Skeletal muscle tissue (tissue), 4 donors: ENCODE data around the gene LAMA4. TPM values are rescaled to one million over a fixed set of nuclear protein-coding genes. Genes with fewer than 3 reads are reported as not detected.

Experiments used
- H3K27ac ChIP-seq: one replicate; pipeline ENCODE4 v1.7.0; 2013; ENCODE audit warnings: mild to moderate bottlenecking, low read depth, low read length, inconsistent platforms
- H3K27me3 ChIP-seq, 3 donors: one replicate each; pipeline ENCODE4 v1.7.0; 2013; ENCODE audit warnings: low read length in 3 of 3; ENCODE audit not compliant: control insufficient read depth in 3 of 3, insufficient read depth in 3 of 3
- H3K36me3 ChIP-seq, 3 donors: one replicate each; pipeline ENCODE4 v1.7.0; 2013; ENCODE audit warnings: low read length in 3 of 3; ENCODE audit not compliant: control insufficient read depth in 3 of 3, insufficient read depth in 3 of 3
- H3K4me1 ChIP-seq, 3 donors: one replicate each; pipeline ENCODE4 v1.7.0; 2013; ENCODE audit warnings: low read length in 3 of 3, mild to moderate bottlenecking in 3 of 3; ENCODE audit not compliant: control insufficient read depth in 3 of 3, insufficient read depth in 3 of 3
- H3K4me3 ChIP-seq, 3 donors: one replicate each; pipeline ENCODE4 v1.7.0; 2013; ENCODE audit warnings: low read length in 3 of 3
- H3K9ac ChIP-seq, 3 donors: one replicate each; pipeline ENCODE4 v1.7.0; 2013; ENCODE audit warnings: low read length in 3 of 3, mild to moderate bottlenecking in 3 of 3, moderate library complexity in 2 of 3, low read depth in 1 of 3
- H3K9me3 ChIP-seq, 3 donors: one replicate each; pipeline ENCODE4 v1.7.0; 2013; ENCODE audit warnings: low read length in 3 of 3; ENCODE audit not compliant: control insufficient read depth in 3 of 3
- total RNA-seq: library from RNA; depleted of rRNA; stranded (reverse); fragments of >200 nt; gene quantifications from one replicate; pipeline ENCODE4 v1.2.3, GENCODE V29; 2014
- donor health status: Osteomylitis.

The LAMA4 gene
- total RNA-seq, 1 donor from 2014 or later = 248 TPM

- Histone ChIP-seq H3K36me3 (peaks cover 6 to 29% (median 13%) of the 10 kb centered on the region in 3 donors), H3K4me3 (no peak overlapping the region), H3K27me3 (no peaks in the 10 kb centered on the region), H3K27ac (no peak overlapping the region), H3K4me1 (no peaks in the 10 kb centered on the region), H3K9me3 (no peaks in the 10 kb centered on the region), H3K9ac (no peak overlapping the region)
Measured at GRCh38 chr6:112145080-112145573, 109.2 kb downstream of the LAMA4 start.

GRCh38 chr6:112144145-112144926, 110.0 kb downstream of the LAMA4 start:
- Histone ChIP-seq H3K27me3 (no peaks in the 10 kb centered on the region), H3K4me3 (no peak overlapping the region), H3K9me3 (no peaks in the 10 kb centered on the region), H3K27ac (no peak overlapping the region), H3K36me3 (peaks cover 12 to 36% (median 13%) of the 10 kb centered on the region in 3 donors), H3K4me1 (no peaks in the 10 kb centered on the region), H3K9ac (no peak overlapping the region)

GRCh38 chr6:112141707-112142106, 112.7 kb downstream of the LAMA4 start:
- H3K9me3 ChIP-seq = no peaks in the 10 kb centered on the region
- H3K4me1 ChIP-seq = no peaks in the 10 kb centered on the region
- H3K4me3 ChIP-seq = no peak overlapping the region
- H3K36me3 ChIP-seq = peaks cover 12 to 41% (median 15%) of the 10 kb centered on the region in 3 donors
- no peak overlapping the region for H3K27ac ChIP-seq
- H3K9ac ChIP-seq = no peak overlapping the region
- H3K27me3 ChIP-seq = no peaks in the 10 kb centered on the region

- H3K4me3 ChIP-seq = no peak overlapping the region
- peaks cover 9 to 50% (median 12%) of the 10 kb centered on the region in 3 donors for H3K36me3 ChIP-seq
- no peak overlapping the region for H3K27ac ChIP-seq
- no peaks in the 10 kb centered on the region for H3K4me1 ChIP-seq
- H3K9me3 ChIP-seq = no peaks in the 10 kb centered on the region
- H3K27me3 ChIP-seq = no peaks in the 10 kb centered on the region
- H3K9ac ChIP-seq = no peak overlapping the region
Measured at GRCh38 chr6:112139052-112139451, 115.3 kb downstream of the LAMA4 start.

- H3K9me3 ChIP-seq = no peaks in the 10 kb centered on the region
- no peaks in the 10 kb centered on the region for H3K27me3 ChIP-seq
- no peak overlapping the region for H3K27ac ChIP-seq
- H3K36me3 ChIP-seq = peaks cover 2 to 25% (median 4%) of the 10 kb centered on the region in 3 donors
- H3K4me3 ChIP-seq = no peak overlapping the region
- no peak overlapping the region for H3K9ac ChIP-seq
- no peaks in the 10 kb centered on the region for H3K4me1 ChIP-seq
Measured at GRCh38 chr6:112130878-112131277, 123.5 kb downstream of the LAMA4 start.

GRCh38 chr6:112128208-112128607, 126.2 kb downstream of the LAMA4 start:
- Histone ChIP-seq H3K36me3 (peaks cover 0 to 28% (median 0%) of the 10 kb centered on the region in 3 donors), H3K4me1 (no peaks in the 10 kb centered on the region), H3K9ac (no peak overlapping the region), H3K27me3 (no peaks in the 10 kb centered on the region), H3K27ac (no peak overlapping the region), H3K9me3 (no peaks in the 10 kb centered on the region), H3K4me3 (no peak overlapping the region)

GRCh38 chr6:112123982-112124381, 130.4 kb downstream of the LAMA4 start:
- H3K4me1 ChIP-seq = no peaks in the 10 kb centered on the region
- no peak overlapping the region for H3K4me3 ChIP-seq
- H3K9me3 ChIP-seq = no peaks in the 10 kb centered on the region
- no peak overlapping the region for H3K9ac ChIP-seq
- H3K36me3 ChIP-seq = peaks cover 2 to 24% (median 13%) of the 10 kb centered on the region in 3 donors
- no peaks in the 10 kb centered on the region for H3K27me3 ChIP-seq
- H3K27ac ChIP-seq = no peak overlapping the region

GRCh38 chr6:112122756-112123155, 131.6 kb downstream of the LAMA4 start:
- Histone ChIP-seq H3K4me3 (no peak overlapping the region), H3K9ac (no peak overlapping the region), H3K36me3 (peaks cover 2 to 21% (median 14%) of the 10 kb centered on the region in 3 donors), H3K4me1 (no peaks in the 10 kb centered on the region), H3K9me3 (no peaks in the 10 kb centered on the region), H3K27ac (no peak overlapping the region), H3K27me3 (no peaks in the 10 kb centered on the region)

- H3K9me3 ChIP-seq = no peaks in the 10 kb centered on the region
- no peak overlapping the region for H3K4me3 ChIP-seq
- H3K27ac ChIP-seq = no peak overlapping the region
- H3K27me3 ChIP-seq = no peaks in the 10 kb centered on the region
- H3K36me3 ChIP-seq = peaks cover 5 to 14% (median 6%) of the 10 kb centered on the region in 3 donors
- no peak overlapping the region for H3K9ac ChIP-seq
- no peaks in the 10 kb centered on the region for H3K4me1 ChIP-seq
Measured at GRCh38 chr6:112118034-112118433, 136.3 kb downstream of the LAMA4 start.

GRCh38 chr6:112117554-112117953, 136.8 kb downstream of the LAMA4 start:
- H3K27me3 ChIP-seq = no peaks in the 10 kb centered on the region
- peaks cover 5 to 14% (median 6%) of the 10 kb centered on the region in 3 donors for H3K36me3 ChIP-seq
- no peaks in the 10 kb centered on the region for H3K9me3 ChIP-seq
- no peak overlapping the region for H3K27ac ChIP-seq
- H3K4me3 ChIP-seq = no peak overlapping the region
- H3K9ac ChIP-seq = no peak overlapping the region
- no peaks in the 10 kb centered on the region for H3K4me1 ChIP-seq
